22Rv1 (cell line): Measurements from ENCODE around the gene ZNHIT3.

Experiments used
- ZFX ChIP-seq: fragments of 450-650 bp; IDR thresholded peaks from 2 replicates; pipeline ENCODE4 v1.6.1; 2017; ENCODE audit warnings: antibody characterized with exemption, borderline replicate concordance
- TF ChIP-seq, protein P1 (sequence below): fragments of 450-650 bp; IDR thresholded peaks from 2 replicates; pipeline ENCODE4 v1.5.1; 2017; ENCODE audit warnings: mild to moderate bottlenecking

DNA sequence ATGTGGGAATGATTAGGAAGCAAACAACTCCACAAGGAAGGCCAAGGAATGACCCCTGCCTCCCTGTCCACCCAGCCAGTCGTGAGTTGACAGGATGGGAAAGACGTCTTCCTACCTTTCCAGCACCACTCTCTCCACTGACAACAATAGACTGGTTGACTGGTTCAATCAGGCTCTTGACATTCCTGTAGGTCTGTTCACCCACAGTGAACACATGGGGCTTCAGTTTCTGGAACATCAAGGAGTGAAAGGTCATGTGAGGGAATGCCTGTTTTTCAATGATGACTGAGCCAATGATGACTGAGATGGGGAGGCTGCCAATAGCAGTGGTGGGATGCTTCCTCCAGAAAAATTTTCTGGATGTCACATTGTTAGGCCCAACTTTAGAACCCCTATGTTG lies 38.6 kb downstream of the ZNHIT3 start:
- TF ChIP-seq, protein P1, sequence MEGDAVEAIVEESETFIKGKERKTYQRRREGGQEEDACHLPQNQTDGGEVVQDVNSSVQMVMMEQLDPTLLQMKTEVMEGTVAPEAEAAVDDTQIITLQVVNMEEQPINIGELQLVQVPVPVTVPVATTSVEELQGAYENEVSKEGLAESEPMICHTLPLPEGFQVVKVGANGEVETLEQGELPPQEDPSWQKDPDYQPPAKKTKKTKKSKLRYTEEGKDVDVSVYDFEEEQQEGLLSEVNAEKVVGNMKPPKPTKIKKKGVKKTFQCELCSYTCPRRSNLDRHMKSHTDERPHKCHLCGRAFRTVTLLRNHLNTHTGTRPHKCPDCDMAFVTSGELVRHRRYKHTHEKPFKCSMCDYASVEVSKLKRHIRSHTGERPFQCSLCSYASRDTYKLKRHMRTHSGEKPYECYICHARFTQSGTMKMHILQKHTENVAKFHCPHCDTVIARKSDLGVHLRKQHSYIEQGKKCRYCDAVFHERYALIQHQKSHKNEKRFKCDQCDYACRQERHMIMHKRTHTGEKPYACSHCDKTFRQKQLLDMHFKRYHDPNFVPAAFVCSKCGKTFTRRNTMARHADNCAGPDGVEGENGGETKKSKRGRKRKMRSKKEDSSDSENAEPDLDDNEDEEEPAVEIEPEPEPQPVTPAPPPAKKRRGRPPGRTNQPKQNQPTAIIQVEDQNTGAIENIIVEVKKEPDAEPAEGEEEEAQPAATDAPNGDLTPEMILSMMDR: no peak
- no peak for TF ChIP-seq ZFX
